GM21447 (cell line): ENCODE measurements around the gene SHOC2.
A peak's percentile ranks its signal among the peaks of the same experiment; 100 is the strongest.
"Not testable (repeated sequence)": the region's sequence is repeated elsewhere in the genome, so short reads cannot be mapped to it uniquely, and the experiment has no call there.

Experiments used
- ATAC-seq: cut with Tn5 transposase; IDR thresholded peaks from one replicate; pipeline ENCODE4 v1.9.1; 2021; ENCODE audit not compliant: unreplicated experiment

Gene SHOC2

GRCh38 chr10:110901954-110902819 lies 17.2 kb upstream of the SHOC2 start:
- no peak for ATAC-seq

DNA sequence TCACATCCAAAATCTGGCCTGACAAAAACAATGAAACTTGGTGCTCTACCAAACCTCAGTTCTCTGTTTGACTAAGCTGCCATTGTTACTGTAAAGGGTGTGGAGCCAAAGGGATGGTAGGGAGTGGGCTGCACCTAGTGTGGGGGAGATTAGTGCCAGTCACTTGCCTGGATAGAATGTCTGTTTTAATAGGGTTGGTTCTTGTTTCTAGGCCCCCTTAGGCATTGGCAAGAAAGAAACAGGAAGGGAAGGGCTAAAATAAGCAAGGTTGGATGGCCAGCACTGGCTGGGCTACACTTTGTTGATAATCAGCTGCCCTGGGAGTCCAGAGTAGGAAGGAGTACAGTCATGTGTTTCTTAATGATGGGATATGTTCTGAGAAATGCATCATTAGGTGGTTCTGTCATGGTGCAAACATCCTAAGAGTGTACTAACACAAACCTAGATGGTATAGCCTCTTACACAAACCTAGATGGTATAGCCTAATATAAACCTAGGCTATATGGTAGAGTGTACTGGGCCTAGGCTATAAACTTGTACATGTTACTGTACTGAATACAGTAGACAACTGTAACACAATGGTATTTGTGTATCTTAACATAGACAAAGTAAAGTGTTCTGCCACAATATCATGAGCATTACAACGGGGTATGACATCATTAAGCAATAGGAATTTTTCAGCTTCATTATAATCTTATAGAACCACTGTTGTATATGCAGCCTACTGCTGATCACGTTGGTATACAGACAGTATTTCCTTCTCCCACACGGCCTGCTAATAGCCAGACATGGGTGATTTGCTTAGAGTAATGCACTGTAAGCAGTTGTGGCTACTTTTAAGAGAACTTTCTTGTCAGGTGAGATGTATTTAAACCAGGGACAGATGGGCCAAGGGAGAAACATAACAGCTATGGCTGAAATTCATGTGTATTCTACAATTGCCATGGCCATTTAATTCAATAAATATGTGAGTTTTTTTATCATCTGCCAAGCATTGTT lies 15.8 kb upstream of the SHOC2 start:
- peak; percentile 77 for ATAC-seq

DNA sequence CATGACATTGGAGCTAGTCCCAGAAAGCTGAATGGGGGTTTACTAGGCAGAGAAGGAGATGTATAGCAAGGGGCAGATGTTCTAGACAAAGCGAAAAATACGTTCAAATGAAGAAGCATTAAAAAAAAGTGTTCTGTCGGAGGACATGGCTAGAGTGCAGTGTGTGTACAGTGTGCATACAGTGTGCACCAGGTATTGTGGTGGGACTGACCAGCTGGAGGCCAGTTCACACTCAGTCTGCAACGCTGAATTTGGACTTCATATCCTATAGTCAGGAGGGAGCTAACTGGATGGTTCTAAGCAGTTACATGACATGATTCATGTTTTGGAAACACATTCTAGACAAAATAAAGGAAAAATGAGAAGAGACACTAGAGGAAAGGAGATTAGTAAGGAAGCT lies 9.3 kb upstream of the SHOC2 start:
- no peak for ATAC-seq

GRCh38 chr10:110912374-110912773 lies 7.0 kb upstream of the SHOC2 start:
- no peak for ATAC-seq

DNA sequence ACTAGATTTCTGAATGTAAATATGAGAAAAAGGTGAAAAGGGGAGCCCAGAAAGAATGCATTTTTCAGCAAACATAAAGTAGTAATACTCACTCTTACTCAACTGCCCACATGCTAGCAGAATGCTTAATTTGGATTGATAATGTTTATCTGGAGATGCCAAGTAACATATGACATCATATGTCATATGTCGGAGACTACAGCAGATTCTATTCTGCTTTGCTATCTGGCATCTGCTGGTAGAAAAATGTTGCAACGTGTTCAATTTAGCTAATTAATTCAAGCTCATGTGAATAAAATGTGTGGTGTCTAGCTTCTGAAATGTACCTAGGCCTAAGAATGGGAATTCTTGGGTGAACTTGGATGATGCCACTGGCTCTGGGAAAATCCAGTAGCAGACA lies 5.0 kb upstream of the SHOC2 start:
- no peak for ATAC-seq

DNA sequence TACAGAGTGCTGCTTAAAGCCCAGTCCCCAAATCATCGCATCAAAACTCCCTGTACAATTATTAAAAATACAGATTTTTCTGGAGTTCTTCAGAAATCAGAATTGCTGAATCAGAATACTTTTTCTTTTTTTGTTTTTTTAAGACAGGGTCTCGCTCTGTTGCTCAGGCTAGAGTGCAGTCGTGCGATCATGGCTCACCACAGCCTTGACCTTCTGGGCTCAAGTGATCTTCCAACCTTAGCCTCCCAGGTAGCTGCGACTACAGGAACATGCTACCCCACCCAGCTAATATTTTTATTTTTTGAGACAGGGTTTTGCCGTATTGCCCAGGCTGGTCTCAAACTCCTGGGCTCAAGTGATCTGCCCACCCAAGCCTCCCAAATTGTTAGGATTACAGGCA lies 4.4 kb upstream of the SHOC2 start:
- ATAC-seq = no peak

- not testable (repeated sequence) for ATAC-seq
Measured at GRCh38 chr10:110915600-110915999, 3.8 kb upstream of the SHOC2 start.

DNA sequence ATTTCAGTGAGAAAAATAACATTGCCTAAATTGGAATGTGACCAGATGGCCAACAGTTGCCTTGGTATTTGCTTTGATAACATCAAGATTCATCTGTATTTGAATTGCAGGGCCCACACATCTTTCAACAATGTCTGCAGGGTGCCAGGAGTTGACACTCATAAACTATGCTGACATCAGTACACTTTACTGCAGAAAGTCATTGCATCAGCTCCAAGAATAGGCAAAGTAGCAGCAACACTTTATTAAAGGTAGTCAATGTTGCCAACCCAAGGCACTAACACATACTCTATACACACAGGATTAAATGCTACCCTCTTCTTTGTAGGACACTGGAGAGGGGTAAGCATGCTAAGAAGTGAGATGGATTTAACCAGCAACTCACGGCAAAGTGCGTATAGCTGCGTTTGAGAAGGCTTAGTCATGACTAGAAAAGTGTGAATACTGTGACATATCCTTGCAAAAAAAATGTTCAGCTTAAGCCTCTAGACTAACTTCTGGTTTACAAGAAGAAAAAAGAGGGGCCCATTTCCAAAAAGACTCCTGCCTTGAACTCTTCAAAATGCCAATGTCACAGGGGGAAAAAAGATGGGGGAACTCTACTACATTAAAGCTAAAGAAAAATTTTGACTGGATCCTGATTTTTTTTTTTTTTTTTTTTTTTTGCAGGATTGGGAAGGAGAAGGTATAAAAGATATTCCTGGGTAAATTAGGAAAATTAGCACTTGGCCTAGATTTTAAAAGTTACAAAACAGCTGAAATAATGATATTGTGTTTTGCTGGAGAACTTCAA lies 2.7 kb upstream of the SHOC2 start:
- ATAC-seq = no peak

DNA sequence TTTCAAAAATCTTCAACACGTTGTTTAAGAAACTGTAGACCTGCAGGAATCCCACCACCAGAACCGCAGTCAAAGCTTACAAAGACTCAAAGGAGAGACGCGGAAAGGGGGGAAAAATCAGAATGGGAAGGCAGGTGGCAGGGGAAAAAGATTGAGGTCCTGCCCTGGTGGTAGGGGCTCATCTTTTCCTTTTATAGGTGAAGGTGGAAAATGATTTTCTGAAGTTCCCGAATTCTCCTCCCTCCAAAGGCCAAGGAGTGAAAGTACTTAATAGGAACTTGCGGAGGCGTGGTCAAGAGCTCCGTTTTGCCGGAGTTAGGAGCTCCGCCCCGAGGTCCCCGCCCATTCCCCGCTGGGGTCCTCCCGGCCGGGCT lies 1.1 kb upstream of the SHOC2 start:
- ATAC-seq = no peak

DNA sequence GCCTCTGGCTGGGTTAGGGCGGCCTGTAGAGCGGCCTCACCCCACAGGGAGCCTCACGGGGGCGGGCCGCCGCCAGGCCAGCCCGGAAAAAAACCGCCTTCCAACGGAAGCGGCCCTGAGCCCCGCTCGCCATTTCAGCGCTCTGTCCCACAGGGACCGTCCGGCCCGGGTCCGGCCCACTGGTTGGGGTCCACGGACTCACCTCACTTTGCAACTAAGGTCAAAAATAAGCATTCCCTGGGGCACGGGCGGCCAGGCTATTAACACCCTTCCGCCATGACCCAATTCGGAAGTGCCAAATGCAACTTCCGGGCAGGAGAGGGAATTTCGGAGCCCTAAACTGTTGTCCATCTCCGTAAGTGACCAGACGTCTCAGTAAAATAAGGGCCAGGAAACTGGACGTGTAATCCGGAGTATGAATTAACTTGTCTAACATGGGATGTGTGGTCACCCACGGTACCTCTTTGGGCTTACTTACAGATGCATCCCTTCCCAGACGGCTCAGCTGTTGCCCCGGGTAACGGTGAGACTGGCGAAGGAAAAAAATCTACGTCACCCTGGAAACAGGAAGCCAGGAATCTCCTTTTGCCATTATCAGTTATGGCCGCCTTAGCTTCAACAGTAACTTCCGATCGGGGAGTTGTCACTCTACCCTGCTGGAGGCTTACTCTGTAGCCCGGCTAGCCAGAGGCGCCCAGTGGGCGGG lies 608 bp upstream of the SHOC2 start, which contains the start of gene BBIP1:
Gene BBIP1 (minus strand): TSS at position 538 of the 706 bp plus-strand sequence. CDS start 1,023 bp downstream, outside the sequence.
- ATAC-seq = peak; percentile 81

DNA sequence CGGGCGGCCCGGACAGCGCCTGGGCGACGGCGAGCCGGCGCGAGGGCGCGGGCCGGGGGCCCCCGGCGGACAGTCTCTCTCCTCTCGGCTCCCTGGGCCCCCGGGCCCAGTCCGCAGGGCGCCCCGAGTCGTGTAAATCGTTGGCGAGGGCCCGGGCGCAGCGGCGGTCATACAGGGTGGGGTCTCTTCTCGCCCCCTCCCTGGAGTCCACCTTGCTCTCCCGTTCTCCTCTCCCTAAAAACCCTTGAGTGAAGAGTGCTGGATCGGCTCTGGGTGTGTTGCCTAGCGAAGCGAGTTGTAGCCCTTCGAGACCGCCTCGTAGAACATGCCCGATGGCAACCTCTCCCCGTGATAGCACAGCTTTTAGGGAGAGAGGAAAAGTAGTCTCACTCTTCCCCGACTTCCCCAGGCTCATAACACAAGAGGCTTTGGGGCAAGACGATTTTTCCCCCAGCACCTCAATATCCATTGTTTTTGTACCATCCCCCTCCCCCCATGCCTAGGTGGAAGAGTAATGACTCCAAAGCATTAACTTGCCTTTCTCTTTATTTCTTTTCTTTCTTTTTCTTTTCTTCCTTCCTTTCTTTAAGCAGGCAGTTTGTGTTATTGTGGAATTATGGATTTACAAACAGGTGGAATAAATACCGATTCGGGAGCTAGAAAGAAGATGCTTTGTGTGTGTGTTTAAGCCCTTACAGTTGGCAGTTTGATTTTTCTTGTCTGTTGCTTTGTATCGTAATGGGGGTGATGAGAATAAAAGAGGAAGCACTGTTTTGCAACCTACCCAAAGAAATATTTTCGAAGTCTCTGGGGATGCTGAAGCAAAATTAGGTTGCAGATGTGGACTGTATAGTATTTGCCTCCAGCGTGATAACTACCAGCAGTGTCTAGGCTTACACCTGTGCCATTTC lies 822 bp downstream of the SHOC2 start:
- ATAC-seq = peak; percentile 22

GRCh38 chr10:110923856-110924493 lies 4.6 kb downstream of the SHOC2 start:
- no peak for ATAC-seq

GRCh38 chr10:110927461-110927860 lies 8.1 kb downstream of the SHOC2 start:
- ATAC-seq = no peak

DNA sequence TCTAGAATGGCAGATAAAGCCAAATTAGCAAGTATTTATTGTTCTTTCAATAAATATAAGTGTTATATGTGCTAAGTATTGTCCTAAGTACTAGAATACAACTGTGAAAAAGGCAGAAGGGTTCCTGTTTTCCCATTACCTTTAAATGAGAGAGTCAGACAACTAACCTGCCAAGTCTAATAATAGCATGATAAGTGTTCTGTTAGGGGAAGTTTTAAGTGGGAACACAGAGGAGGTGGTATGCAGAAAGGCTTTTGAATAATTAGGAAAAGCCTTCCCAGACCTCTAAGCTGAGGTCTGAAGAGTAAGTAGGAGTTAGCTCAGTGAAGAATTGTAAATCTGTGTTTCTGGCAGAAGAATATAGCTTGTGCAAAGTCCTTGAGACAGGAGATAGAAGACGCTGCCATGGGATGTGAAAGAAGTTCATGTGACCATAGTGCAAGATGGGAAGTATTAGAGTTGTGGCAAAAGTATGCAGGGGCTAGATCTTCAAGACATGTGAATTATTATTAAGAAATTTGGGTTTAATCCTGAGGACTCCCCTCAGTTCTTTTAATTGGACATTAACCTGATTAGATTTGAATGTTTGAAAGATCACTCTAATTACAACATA lies 12.5 kb downstream of the SHOC2 start:
- no peak for ATAC-seq

- no peak for ATAC-seq
Measured at GRCh38 chr10:110932505-110933180, 13.2 kb downstream of the SHOC2 start.

- ATAC-seq = no peak
Measured at GRCh38 chr10:110936757-110937156, 17.4 kb downstream of the SHOC2 start.

GRCh38 chr10:110939419-110939818 lies 20.0 kb downstream of the SHOC2 start:
- ATAC-seq = no peak
